Measurements from ENCODE around the gene ANKFY1.
A peak's percentile ranks its signal among the peaks of the same experiment; 100 is the strongest.

ANKFY1 gene

GRCh38 chr17:4155980-4156620, 107.7 kb downstream of the ANKFY1 start:
- H3K27ac ChIP-seq = no peak overlapping the region
- no peak for TF ChIP-seq CTCF (conservative IDR thresholded peaks at IDR 0.05)

- no peak for TF ChIP-seq CTCF (conservative IDR thresholded peaks at IDR 0.05)
- no peak overlapping the region for H3K27ac ChIP-seq
These were observed 109.6 kb downstream of the ANKFY1 start for GRCh38 chr17:4154201-4154600.

GRCh38 chr17:4152471-4152870, 111.3 kb downstream of the ANKFY1 start:
- no peak overlapping the region for H3K27ac ChIP-seq
- TF ChIP-seq CTCF (conservative IDR thresholded peaks at IDR 0.05) = no peak

GRCh38 chr17:4150096-4150495, 113.7 kb downstream of the ANKFY1 start:
- no peak for TF ChIP-seq CTCF (conservative IDR thresholded peaks at IDR 0.05)

GRCh38 chr17:4148611-4149308, 115.0 kb downstream of the ANKFY1 start:
- H3K27ac ChIP-seq = no peak overlapping the region

More at GRCh38 chr17:4150096-4150495, 113.7 kb downstream of the ANKFY1 start:
- H3K27ac ChIP-seq = no peak overlapping the region

GRCh38 chr17:4147751-4148310, 115.9 kb downstream of the ANKFY1 start:
- no peak overlapping the region for H3K27ac ChIP-seq
- no peak for TF ChIP-seq CTCF (conservative IDR thresholded peaks at IDR 0.05)

More at GRCh38 chr17:4148611-4149308, 115.0 kb downstream of the ANKFY1 start:
- TF ChIP-seq CTCF (conservative IDR thresholded peaks at IDR 0.05) = no peak

- H3K27ac ChIP-seq = peak overlapping the region; percentile 99
- no peak for TF ChIP-seq CTCF (conservative IDR thresholded peaks at IDR 0.05)
These were observed 117.1 kb downstream of the ANKFY1 start for GRCh38 chr17:4146641-4147040.

Data from VCaP (cell line).